Measurements from ENCODE around the gene WASHC2C. TPM values are rescaled to one million over a fixed set of nuclear protein-coding genes. Genes with fewer than 3 reads are reported as not detected.
A peak's percentile ranks its signal among the peaks of the same experiment; 100 is the strongest.
"Not testable (repeated sequence)": the region's sequence is repeated elsewhere in the genome, so short reads cannot be mapped to it uniquely, and the experiment has no call there.

The WASHC2C gene
- 13.0 and 18.6 TPM in 2 replicates for total RNA-seq (2014; rRNA removed; shearing (Covaris generic))
- 9.3 and 10.8 TPM in 2 replicates for polyA plus RNA-seq (2015; cell fraction: cytosol; rRNA removed)
- 45.4 and 48.0 TPM in 2 replicates for polyA plus RNA-seq (2015; cell fraction: nucleus; rRNA removed)

GRCh38 chr10:45726703-45727420, at the start of gene WASHC2C:
TSS of gene WASHC2C (plus strand) at chr10:45727266. CDS start at chr10:45727318, 52 bp downstream.
- peak; percentile 86 for DNase-seq (ENCODE audit: low read depth)

- DNase-seq (ENCODE audit: low read depth) = not testable (repeated sequence)
Measured at GRCh38 chr10:45678467-45678866, 48.6 kb upstream of the WASHC2C start.

GRCh38 chr10:45710200-45710796, 16.8 kb upstream of the WASHC2C start:
- DNase-seq (ENCODE audit: low read depth) = not testable (repeated sequence)

- DNase-seq (ENCODE audit: low read depth) = not testable (repeated sequence)
Measured at GRCh38 chr10:45711223-45711622, 15.8 kb upstream of the WASHC2C start.

- not testable (repeated sequence) for DNase-seq (ENCODE audit: low read depth)
Measured at GRCh38 chr10:45717053-45717452, 10.0 kb upstream of the WASHC2C start.

- DNase-seq (ENCODE audit: low read depth) = not testable (repeated sequence)
Measured at GRCh38 chr10:45717642-45718041, 9.4 kb upstream of the WASHC2C start.

GRCh38 chr10:45721503-45721902, 5.6 kb upstream of the WASHC2C start:
- DNase-seq (ENCODE audit: low read depth) = not testable (repeated sequence)

- DNase-seq (ENCODE audit: low read depth) = not testable (repeated sequence)
Measured at GRCh38 chr10:45723851-45724250, 3.2 kb upstream of the WASHC2C start.

- not testable (repeated sequence) for DNase-seq (ENCODE audit: low read depth)
Measured at GRCh38 chr10:45727421-45727965, 427 bp downstream of the WASHC2C start.

GRCh38 chr10:45734449-45734848, 7.4 kb downstream of the WASHC2C start:
- not testable (repeated sequence) for DNase-seq (ENCODE audit: low read depth)

GRCh38 chr10:45734867-45735266, 7.8 kb downstream of the WASHC2C start:
- DNase-seq (ENCODE audit: low read depth) = not testable (repeated sequence)

- not testable (repeated sequence) for DNase-seq (ENCODE audit: low read depth)
Measured at GRCh38 chr10:45741559-45741958, 14.5 kb downstream of the WASHC2C start.

GRCh38 chr10:45742014-45742413, 14.9 kb downstream of the WASHC2C start:
- not testable (repeated sequence) for DNase-seq (ENCODE audit: low read depth)

- not testable (repeated sequence) for DNase-seq (ENCODE audit: low read depth)
Measured at GRCh38 chr10:45751141-45751540, 24.1 kb downstream of the WASHC2C start.

- DNase-seq (ENCODE audit: low read depth) = not testable (repeated sequence)
Measured at GRCh38 chr10:45752210-45752609, 25.1 kb downstream of the WASHC2C start.

- DNase-seq (ENCODE audit: low read depth) = peak; percentile 42
Measured at GRCh38 chr10:45753979-45754495, 27.0 kb downstream of the WASHC2C start.

GRCh38 chr10:45755083-45755482, 28.0 kb downstream of the WASHC2C start:
- DNase-seq (ENCODE audit: low read depth) = not testable (repeated sequence)

GRCh38 chr10:45756065-45756464, 29.0 kb downstream of the WASHC2C start:
- DNase-seq (ENCODE audit: low read depth) = not testable (repeated sequence)

- DNase-seq (ENCODE audit: low read depth) = not testable (repeated sequence)
Measured at GRCh38 chr10:45757661-45758396, 30.8 kb downstream of the WASHC2C start.

- not testable (repeated sequence) for DNase-seq (ENCODE audit: low read depth)
Measured at GRCh38 chr10:45761622-45762021, 34.6 kb downstream of the WASHC2C start.

GRCh38 chr10:45763037-45763436, 36.0 kb downstream of the WASHC2C start:
- DNase-seq (ENCODE audit: low read depth) = not testable (repeated sequence)
